ENCODE data around the gene IFNG. TPM values are rescaled to one million over a fixed set of nuclear protein-coding genes. Genes with fewer than 3 reads are reported as not detected.

The IFNG gene
- polyA plus RNA-seq, 1 donor, result 0.13 TPM

Other genes with a start within 250 kb of the IFNG start
- gene IFNG-AS1, start 170.3 kb downstream of the IFNG start, polyA plus RNA-seq, result 0.13 TPM
- 0.10 TPM for gene IL26, start 66.1 kb upstream of the IFNG start, polyA plus RNA-seq
- not detected for gene IL22, start 93.9 kb upstream of the IFNG start, polyA plus RNA-seq
- gene MDM1, start 172.6 kb upstream of the IFNG start, polyA plus RNA-seq, result 20.0 TPM

Data from large intestine (tissue), 1 donor.